Prostate gland (tissue), 2 donors: ENCODE data around the gene C11orf91. TPM values are rescaled to one million over a fixed set of nuclear protein-coding genes. Genes with fewer than 3 reads are reported as not detected.
"Not testable (repeated sequence)": the region's sequence is repeated elsewhere in the genome, so short reads cannot be mapped to it uniquely, and the experiment has no call there.

ENCODE experiments used
- DNase-seq: peaks from one replicate; pipeline ENCODE4 v3.0.0-alpha.2; 2019; ENCODE audit warnings: low spot score
- H3K27ac ChIP-seq, 2 donors: fragments of 200-600 bp; sonication (generic); 2 replicates each; pipeline ENCODE4 v1.5.1; 2017 to 2019
- H3K27me3 ChIP-seq: fragments of 200-600 bp; sonication (generic); replicated peaks from 2 replicates; pipeline ENCODE4 v1.5.1; 2019; ENCODE audit not compliant: insufficient read depth
- H3K36me3 ChIP-seq, 2 donors: fragments of 200-600 bp; sonication (generic); 1 replicate in 1 of 2; 2 replicates in 1 of 2; pipeline versions ENCODE4 v1.5.1 to v1.8.1; 2017 to 2019
- H3K4me1 ChIP-seq: fragments of 200-600 bp; sonication (generic); replicated peaks from 2 replicates; pipeline ENCODE4 v1.5.1; 2019
- H3K4me3 ChIP-seq, 2 donors: fragments of 200-600 bp; sonication (generic); 2 replicates each; pipeline ENCODE4 v1.5.1; 2017 to 2019
- H3K9me3 ChIP-seq: fragments of 200-600 bp; sonication (generic); 2 replicates; pipeline ENCODE4 v1.5.1; 2017
- POLR2A ChIP-seq: fragments of 450-650 bp; IDR thresholded peaks from one replicate; pipeline ENCODE4 v1.6.1; 2016; ENCODE audit warnings: antibody characterized with exemption, mild to moderate bottlenecking
- POLR2AphosphoS5 ChIP-seq: sonication (generic); formaldehyde crosslinking; IDR thresholded peaks from one replicate; pipeline ENCODE4 v1.6.1; 2017; ENCODE audit warnings: antibody characterized with exemption
- WGBS: methylation state at CpG from one replicate; pipeline ENCODE4 v1.1.5; 2018; 5-methylcytosine and 5-hydroxymethylcytosine counted together
- intact Hi-C: fragments of 100-400 bp; cut with DNase I; formaldehyde crosslinking; loops from one replicate; pipeline ENCODE4 v1.14.2; 2022
- total RNA-seq, 2 donors: library from RNA; depleted of rRNA; stranded (reverse); fragments of >200 nt; gene quantifications; one replicate each; pipeline ENCODE4 v1.1.0, GENCODE V29; 2016
- TF ChIP-seq, protein P1 (sequence below), 4 experiments: fragments of 200-600 bp in 2 of 4; fragments of 450-650 bp in 2 of 4; sonication (generic) in 2 of 4; IDR thresholded peaks; 1 replicate in 3 of 4; 2 replicates in 1 of 4; pipeline ENCODE4 v1.5.1; 2016 to 2019; ENCODE audit warnings: antibody characterized with exemption in 4 of 4, mild to moderate bottlenecking in 2 of 4, moderate library complexity in 2 of 4

C11orf91 gene
- total RNA-seq, 2 donors from 2014 or later = not detected

- Histone ChIP-seq H3K9me3 (no peaks in the 10 kb centered on the region), H3K4me1 (no peaks in the 10 kb centered on the region), H3K4me3 (peak overlapping the region; percentile 68 to 81), H3K27ac (peak overlapping the region; percentile 88 to 91), H3K27me3 (no peaks in the 10 kb centered on the region), H3K36me3 (no peaks in the 10 kb centered on the region)
- TF ChIP-seq POLR2AphosphoS5 (peak; percentile 12), POLR2A (no peak)
- intact Hi-C loops = loop anchor here (5.0 to 10.0 kb wide), 4 partner anchors 43 to 572 kb away; partner anchors contain the start of genes CSTF3 and HIPK3
- DNase-seq = no peak
- WGBS = 2% methylated on average over 15 of the region's 15 CpGs
These were observed 34.0 kb upstream of the C11orf91 start for GRCh38 chr11:33734441-33735270.

DNA sequence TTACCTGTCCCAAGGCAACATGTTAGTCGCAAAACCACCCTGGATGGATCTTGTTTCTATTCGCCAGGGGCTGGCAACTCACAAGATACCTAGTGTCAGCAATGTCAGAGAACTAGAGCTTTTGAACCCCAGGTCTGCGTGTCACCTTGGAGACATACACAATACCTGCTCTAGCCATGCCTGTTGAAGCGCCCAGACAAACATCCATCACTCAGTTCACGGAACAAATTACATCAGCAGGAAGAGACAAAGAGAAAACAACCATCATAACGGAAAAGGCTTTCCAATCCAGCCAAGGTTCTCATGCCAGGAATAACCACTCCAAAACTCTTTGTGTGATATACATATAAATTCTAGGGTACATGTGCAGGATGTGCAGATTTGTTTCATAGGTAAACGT, 33.4 kb upstream of the C11orf91 start:
- Histone ChIP-seq H3K27ac (no peak overlapping the region), H3K9me3 (no peaks in the 10 kb centered on the region), H3K4me1 (no peaks in the 10 kb centered on the region), H3K4me3 (peak overlapping the region; percentile 68 to 81), H3K27me3 (no peaks in the 10 kb centered on the region), H3K36me3 (no peaks in the 10 kb centered on the region)
- intact Hi-C loops = loop anchor here (10.0 kb wide), 2 partner anchors 369 to 479 kb away; partner anchors contain the start of gene HIPK3
- 53% methylated on average over 7 of the region's 7 CpGs for WGBS
- no peak for DNase-seq
- no peak for TF ChIP-seq POLR2AphosphoS5
- TF ChIP-seq, protein P1, sequence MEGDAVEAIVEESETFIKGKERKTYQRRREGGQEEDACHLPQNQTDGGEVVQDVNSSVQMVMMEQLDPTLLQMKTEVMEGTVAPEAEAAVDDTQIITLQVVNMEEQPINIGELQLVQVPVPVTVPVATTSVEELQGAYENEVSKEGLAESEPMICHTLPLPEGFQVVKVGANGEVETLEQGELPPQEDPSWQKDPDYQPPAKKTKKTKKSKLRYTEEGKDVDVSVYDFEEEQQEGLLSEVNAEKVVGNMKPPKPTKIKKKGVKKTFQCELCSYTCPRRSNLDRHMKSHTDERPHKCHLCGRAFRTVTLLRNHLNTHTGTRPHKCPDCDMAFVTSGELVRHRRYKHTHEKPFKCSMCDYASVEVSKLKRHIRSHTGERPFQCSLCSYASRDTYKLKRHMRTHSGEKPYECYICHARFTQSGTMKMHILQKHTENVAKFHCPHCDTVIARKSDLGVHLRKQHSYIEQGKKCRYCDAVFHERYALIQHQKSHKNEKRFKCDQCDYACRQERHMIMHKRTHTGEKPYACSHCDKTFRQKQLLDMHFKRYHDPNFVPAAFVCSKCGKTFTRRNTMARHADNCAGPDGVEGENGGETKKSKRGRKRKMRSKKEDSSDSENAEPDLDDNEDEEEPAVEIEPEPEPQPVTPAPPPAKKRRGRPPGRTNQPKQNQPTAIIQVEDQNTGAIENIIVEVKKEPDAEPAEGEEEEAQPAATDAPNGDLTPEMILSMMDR (IDR thresholded peaks at IDR 0.05) = no peak
- TF ChIP-seq POLR2A = no peak

DNA sequence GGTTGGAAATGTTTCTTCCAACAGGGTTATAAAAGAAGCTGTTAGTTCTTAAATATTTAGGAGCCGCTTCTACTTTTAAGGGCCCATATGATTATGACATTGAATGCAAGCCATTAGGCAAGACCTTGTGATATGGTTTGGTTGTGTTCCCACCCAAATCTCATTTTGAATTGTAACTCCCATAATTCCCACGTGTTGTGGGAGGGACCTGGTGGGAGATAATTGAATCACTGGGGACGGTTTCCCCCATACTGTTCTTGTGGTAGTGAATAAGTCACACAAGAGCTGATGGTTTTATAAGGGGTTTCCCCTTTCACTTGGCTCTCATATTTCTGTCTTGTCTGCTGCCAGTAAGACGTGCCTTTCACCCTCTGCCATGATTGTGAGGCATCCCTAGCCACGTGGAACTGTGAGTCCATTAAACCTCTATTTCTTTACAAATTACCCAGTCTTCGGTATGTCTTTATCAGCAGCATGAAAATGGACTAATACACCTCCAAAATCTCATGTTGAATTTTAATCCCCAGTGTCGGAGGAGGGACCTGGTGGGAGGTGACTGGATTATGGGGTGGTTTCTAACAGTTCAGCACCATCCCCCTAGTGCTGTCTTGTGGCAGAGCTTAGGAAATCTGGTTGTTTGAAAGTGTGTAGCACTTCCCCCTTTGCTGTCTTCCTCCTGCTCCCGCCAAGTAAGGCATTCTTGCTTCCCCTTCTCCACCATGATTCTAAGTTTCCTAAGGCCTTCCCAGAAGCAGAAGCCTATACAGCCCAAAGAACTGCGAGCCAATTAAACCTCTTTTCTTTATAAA, 31.3 kb upstream of the C11orf91 start:
- no peak overlapping the region for H3K27ac ChIP-seq
- 59% methylated on average over 9 of the region's 9 CpGs for WGBS
- no peaks in the 10 kb centered on the region for H3K27me3 ChIP-seq
- no peaks in the 10 kb centered on the region for H3K4me1 ChIP-seq
- H3K36me3 ChIP-seq = no peaks in the 10 kb centered on the region
- no peak for TF ChIP-seq POLR2AphosphoS5
- no peak for TF ChIP-seq POLR2A
- no peak for DNase-seq
- no peaks in the 10 kb centered on the region for H3K9me3 ChIP-seq
- intact Hi-C loops = loop anchor here (10.0 kb wide), 2 partner anchors 367 to 477 kb away; partner anchors contain the start of gene HIPK3
- no peak overlapping the region for H3K4me3 ChIP-seq

- Histone ChIP-seq H3K9me3 (no peaks in the 10 kb centered on the region), H3K4me3 (no peak overlapping the region), H3K4me1 (no peaks in the 10 kb centered on the region), H3K27ac (no peak overlapping the region), H3K27me3 (no peaks in the 10 kb centered on the region), H3K36me3 (no peaks in the 10 kb centered on the region)
- 66% methylated on average over 7 of the region's 7 CpGs for WGBS
- intact Hi-C loops = loop anchor here (10.0 kb wide), 2 partner anchors 366 to 476 kb away; partner anchors contain the start of gene HIPK3
- no peak for TF ChIP-seq POLR2A
- no peak for TF ChIP-seq POLR2AphosphoS5
- TF ChIP-seq, protein P1 (IDR thresholded peaks at IDR 0.05) = no peak
- no peak for DNase-seq
These were observed 30.1 kb upstream of the C11orf91 start for GRCh38 chr11:33730716-33731115.

- H3K27ac ChIP-seq, H3K27me3 ChIP-seq, H3K9me3 ChIP-seq, DNase-seq, H3K36me3 ChIP-seq, intact Hi-C loops, H3K4me3 ChIP-seq, H3K4me1 ChIP-seq: not testable (repeated sequence)
- 47% methylated on average over 5 of the region's 5 CpGs for WGBS
These were observed 28.5 kb upstream of the C11orf91 start for GRCh38 chr11:33729072-33729664.

DNA sequence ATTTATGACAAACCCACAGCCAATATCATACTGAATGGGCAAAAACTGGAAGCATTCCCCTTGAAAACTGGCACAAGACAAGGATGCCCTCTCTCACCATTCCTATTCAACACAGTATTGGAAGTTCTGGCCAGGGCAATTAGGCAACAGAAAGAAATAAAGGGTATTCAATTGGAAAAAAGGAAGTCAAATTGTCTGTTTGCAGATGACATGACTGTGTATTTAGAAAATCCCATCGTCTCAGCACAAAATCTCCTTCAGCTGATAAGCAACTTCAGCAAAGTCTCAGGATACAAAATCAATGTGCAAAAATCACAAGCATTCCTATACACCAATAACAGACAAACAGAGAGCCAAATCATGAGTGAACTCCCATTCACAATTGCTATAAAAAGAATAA, 26.9 kb upstream of the C11orf91 start:
- DNase-seq, intact Hi-C loops, H3K27ac ChIP-seq, H3K36me3 ChIP-seq, H3K9me3 ChIP-seq, H3K4me1 ChIP-seq, H3K4me3 ChIP-seq, H3K27me3 ChIP-seq: not testable (repeated sequence)
- WGBS = 65% methylated on average over 1 of the region's 1 CpG
